HG03095 (cell line): ENCODE results near the gene NBEA.
"Not testable (repeated sequence)": the region's sequence is repeated elsewhere in the genome, so short reads cannot be mapped to it uniquely, and the experiment has no call there.

Source experiments
- ATAC-seq: cut with Tn5 transposase; IDR thresholded peaks from one replicate; pipeline ENCODE4 v1.9.1; 2021; ENCODE audit warnings: moderate library complexity; ENCODE audit not compliant: unreplicated experiment

The NBEA gene

GRCh38 chr13:35630551-35631275, 688.6 kb downstream of the NBEA start:
- peak; percentile 80 for ATAC-seq

DNA sequence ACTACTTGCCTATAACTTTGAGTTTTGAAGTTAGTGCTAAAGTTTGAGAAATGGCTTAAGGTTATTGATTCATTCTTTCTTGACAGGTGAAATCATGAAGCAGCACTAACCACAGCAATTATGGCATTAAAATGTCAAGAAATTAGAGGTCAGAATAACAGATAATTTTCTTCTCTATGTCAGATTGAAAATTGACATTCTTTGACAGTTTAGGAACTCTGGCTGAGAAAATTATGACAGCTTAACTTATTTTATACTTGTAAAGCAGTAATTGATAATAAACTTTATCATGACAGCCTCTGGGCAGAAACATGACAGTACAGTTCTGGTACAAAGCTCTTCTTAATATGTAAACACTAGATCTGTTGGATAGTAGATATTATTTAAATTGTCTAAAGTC, 689.6 kb downstream of the NBEA start:
- ATAC-seq: no peak

DNA sequence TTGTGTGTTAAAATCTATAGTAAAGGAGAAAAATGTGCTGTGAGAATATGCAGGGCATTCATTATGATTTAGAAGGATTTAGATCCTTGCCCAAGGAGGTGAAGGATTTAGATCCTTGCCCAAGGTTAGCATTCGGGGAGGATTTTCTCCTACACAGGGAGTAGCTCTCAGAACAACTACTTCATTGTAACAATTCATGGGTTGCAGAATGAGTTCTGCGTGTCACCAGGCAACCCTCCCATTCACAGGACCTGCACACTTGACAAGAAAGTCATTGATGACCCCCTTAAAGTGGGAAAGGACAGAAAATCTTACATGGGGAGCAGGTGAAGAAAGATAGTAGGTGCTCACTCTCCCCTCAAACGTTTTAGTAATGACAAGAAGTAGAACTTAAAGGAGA, 701.6 kb downstream of the NBEA start:
- ATAC-seq: no peak

- no peak for ATAC-seq
These were observed 704.1 kb downstream of the NBEA start for GRCh38 chr13:35646056-35646774.

- no peak for ATAC-seq
These were observed 706.1 kb downstream of the NBEA start for GRCh38 chr13:35648201-35648600.

- ATAC-seq: no peak
These were observed 707.1 kb downstream of the NBEA start for GRCh38 chr13:35649162-35649561.

- ATAC-seq: no peak
These were observed 717.7 kb downstream of the NBEA start for GRCh38 chr13:35659796-35660195.

DNA sequence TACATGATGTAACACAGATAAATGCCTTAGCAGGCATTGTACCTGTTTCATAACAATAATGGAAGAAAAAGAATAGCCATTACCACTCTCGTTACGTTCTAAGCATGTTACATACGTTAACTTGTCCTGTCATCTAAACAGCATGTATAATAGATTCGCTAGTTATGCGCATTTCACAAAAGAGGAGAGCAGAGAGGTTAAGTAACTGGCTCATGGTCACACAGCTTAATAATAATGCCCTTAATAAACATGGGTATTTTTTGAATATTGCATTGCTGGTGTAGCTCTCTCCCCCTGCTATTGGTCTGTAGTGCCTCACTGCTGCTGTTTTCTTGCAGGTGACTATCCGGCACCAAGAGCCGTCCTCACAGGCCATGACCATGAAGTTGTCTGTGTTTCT, 722.7 kb downstream of the NBEA start:
- no peak for ATAC-seq

DNA sequence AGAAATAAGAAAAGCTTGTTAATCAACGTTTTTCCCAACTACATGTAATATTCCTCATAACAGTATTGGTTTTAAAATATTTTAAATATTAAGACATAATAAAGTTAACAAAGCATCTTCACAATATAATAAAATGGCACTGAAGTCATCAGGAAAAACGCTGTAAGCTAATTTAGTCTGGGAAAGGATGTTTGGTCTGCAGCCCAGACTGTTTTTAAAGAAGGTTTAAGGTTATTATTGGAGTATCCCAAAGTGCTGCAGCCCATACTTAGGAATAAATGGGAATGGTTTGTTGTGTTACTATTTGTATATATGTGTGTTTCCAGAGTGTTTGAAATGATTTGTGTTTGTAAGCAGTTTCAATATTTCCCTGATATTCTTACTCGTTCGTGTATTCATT, 727.3 kb downstream of the NBEA start:
- ATAC-seq: no peak

- no peak for ATAC-seq
These were observed 730.5 kb downstream of the NBEA start for GRCh38 chr13:35672611-35673010.

GRCh38 chr13:35675651-35676050, 733.6 kb downstream of the NBEA start:
- no peak for ATAC-seq

DNA sequence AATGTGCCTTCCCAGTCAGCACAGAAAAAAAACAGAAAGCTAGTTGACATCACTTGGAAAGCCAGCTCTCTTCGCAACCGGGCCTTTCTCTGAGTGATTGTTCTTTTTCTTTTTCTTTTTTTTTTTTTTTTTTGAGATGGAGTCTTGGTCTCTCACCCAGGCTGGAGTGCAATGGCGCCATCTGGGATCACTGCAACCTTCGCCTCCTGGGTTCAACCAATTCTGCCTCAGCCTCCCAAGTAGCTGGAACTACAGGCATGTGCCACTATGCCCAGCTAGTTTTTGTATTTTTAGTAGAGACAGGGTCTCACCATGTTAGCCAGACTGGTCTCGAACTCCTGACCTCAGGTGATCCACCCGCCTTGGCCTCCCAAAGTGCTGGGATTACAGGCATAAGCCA, 735.8 kb downstream of the NBEA start:
- ATAC-seq: not testable (repeated sequence)

- ATAC-seq: no peak
These were observed 739.6 kb downstream of the NBEA start for GRCh38 chr13:35681685-35682084.

GRCh38 chr13:35684432-35684831, 742.4 kb downstream of the NBEA start:
- no peak for ATAC-seq

DNA sequence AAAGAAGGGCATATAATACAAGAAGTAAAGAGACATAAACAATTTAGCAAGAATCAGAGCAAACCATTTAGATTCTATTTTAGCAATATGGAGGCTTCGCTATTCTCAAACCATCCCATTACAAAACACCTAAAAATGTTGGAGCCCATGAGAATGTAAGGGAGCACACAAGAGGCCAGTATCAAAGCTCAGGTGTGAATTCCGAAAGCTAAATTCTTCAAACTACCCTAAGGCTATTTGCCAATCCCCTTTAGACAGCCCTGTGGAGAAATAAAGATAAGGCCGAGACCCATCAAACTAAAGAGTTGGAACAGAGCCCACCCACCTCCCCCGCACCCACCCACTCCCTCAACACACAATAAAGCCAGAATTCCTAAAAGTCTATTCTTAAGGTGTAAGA, 745.3 kb downstream of the NBEA start:
- ATAC-seq: no peak

- no peak for ATAC-seq
These were observed 748.6 kb downstream of the NBEA start for GRCh38 chr13:35690581-35691207.

GRCh38 chr13:35693134-35693784, 751.2 kb downstream of the NBEA start:
- no peak for ATAC-seq

GRCh38 chr13:35694031-35694430, 752.0 kb downstream of the NBEA start:
- ATAC-seq: no peak

DNA sequence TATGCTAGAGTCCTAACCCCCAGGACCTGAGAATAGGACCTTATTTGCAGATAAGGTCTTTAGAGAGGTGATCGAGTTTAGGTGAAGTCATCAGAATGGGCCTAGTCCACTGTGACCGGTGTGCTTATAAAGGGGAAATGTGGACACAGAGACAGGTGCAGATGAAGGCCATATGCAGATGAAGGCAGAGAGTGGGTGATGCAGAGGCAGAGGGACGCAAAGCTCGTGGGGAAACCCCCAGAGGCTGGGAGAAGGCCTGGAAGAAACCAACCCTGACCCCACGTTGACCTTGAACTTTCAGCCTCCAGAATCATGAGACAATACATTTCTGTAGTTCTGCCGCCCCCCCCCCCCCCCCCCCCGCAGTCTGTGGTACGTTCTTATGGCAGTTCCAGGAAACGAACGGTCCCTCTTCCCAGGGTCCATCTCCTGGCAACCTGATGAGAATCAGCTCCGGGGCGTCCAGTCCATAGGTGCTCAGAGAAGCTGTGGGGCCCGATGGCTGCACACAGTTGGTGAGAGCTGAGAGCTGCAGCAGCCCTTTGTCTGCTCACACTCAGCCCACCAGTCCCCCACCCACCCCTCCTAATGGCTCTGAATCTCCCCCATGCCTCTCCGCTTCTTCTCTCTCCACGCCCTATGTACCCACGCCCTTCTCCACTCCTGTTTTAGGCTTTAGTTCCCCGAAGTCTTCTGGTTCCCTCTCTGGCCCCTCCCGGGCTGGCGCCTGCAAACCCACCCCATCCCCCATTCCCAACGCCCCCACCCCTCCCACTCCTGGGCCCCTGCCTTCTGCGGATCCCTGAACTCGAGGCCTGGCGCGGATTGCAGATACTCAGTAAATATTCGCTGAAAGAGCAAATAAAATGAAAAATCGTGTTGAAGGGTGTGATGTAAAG, 752.7 kb downstream of the NBEA start:
- no peak for ATAC-seq

- ATAC-seq: no peak
These were observed 753.3 kb downstream of the NBEA start for GRCh38 chr13:35695448-35695770.
